HG02678 (cell line): ENCODE results near the gene ICA1.
"Not testable (repeated sequence)": the region's sequence is repeated elsewhere in the genome, so short reads cannot be mapped to it uniquely, and the experiment has no call there.

Experiments used
- ATAC-seq: cut with Tn5 transposase; IDR thresholded peaks from one replicate; pipeline ENCODE4 v1.9.1; 2021; ENCODE audit warnings: mild to moderate bottlenecking, moderate library complexity; ENCODE audit not compliant: unreplicated experiment

The ICA1 gene

GRCh38 chr7:8063300-8063699 is 198.7 kb downstream of the ICA1 start:
- not testable (repeated sequence) for ATAC-seq
